NCI-H2029 treated with DMSO at 0.1 percent for 48 hours (cell line): Measurements from ENCODE around the gene NT5C2.
"Not testable (repeated sequence)": the region's sequence is repeated elsewhere in the genome, so short reads cannot be mapped to it uniquely, and the experiment has no call there.

Experiments
- DNase-seq: peaks from one replicate; lab custom pipeline; 2025; lab: John Stamatoyannopoulos, UW

The NT5C2 gene

GRCh38 chr10:103157246-103157645 is 35.8 kb downstream of the NT5C2 start:
- DNase-seq = no peak

DNA sequence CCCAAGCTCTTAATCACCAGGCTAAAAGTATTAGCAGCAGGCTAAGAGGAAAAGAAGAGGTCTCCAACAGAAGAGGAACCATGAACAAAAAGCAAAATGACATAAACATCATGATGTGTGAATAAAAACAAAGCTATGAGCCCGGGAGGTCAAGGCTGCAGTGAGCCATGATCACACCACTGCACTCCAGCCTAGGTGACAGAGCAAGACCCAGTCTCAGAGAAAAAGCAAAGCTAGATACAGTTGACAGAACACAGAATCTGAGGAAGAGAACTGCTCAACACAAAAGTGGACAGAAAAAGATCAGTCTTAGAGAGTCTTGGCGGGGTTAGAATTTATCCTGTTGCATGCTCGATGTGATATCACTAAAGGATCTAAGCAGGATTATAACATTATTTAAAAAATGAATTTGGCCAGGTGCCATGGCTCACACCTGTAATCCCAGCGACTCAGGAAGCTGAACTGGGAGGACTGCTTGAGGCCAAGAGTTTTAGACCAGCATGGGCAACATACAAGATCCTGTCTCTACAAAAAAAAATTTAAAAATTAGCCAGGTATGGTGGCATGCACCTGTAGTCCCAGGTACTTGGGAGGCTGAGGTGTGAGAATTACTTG is 37.5 kb downstream of the NT5C2 start:
- DNase-seq = no peak

DNA sequence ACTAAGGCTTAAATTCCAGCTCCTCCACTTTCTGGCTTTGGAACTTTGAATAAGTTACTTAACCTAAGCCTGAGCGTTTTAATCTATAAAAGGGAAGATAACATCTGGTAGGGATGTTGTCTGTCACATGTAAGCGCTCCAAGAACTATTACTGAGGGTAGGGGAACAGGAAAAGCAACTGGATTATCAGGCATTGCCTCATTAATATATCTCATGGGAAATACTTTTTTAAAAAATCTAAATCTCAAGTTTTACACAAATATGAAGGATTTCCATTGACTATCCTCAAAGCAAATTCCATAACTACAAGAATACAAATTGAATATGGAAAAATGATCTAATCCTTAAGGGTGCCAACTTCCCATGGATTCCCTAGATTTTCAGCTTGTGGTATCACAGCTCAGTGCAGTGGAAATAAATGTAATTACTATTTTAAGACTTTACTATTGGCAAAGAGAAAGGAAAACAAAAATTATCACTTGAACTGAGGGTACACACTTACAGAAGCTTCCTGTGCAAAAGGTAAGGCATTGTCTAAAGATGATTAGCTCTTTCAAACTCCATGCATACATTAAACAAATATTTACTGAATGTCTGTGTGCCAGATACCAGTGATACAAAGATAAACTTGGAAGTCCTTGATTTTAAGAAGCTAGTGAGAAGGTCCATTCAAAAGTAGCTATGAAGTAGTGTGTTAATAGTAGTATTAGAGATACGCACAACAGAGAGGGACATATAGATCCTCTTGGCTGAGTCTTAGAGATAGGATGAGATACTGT is 38.4 kb downstream of the NT5C2 start:
- DNase-seq = no peak

- peak; percentile 43 for DNase-seq
These were observed 39.5 kb downstream of the NT5C2 start for GRCh38 chr10:103153302-103154197.

- no peak for DNase-seq
These were observed 43.0 kb downstream of the NT5C2 start for GRCh38 chr10:103149991-103150622.

DNA sequence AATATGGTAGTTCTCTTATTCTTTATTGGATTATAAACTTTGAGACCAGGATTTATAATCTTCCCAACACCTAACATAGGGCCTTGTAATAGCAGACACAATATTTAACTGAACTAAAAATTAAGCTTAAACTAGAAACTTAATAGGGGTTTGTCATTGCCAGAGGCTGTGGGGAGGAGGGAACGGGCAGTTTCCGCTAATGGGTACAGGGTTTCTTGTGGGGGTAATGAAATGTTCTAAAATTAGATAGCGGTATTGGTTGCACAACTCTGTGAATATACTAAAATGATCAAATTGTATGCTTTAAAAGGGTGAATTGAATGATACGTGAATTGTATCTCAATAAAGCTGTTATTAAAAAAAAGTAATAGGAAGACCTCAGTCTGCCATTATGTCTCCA is 45.4 kb downstream of the NT5C2 start:
- no peak for DNase-seq

- DNase-seq = no peak
These were observed 47.1 kb downstream of the NT5C2 start for GRCh38 chr10:103145860-103146466.

DNA sequence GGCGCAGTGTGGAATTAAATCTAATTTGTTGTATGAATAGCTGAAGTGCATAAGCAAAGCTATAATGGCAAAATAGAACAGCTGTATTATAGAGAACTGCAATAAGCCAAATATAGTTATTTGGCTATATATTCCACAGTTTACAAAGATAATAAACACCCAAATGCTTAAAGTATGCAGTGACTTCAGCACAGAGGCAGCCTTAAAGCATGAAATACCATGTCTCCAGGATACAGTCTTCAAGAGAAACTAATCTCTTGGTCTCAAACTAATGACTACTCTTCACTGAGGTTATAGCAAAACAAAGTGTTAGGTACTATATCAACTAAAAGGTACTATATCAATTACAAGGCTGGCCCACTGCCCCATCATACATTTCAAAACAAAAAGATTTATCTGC is 48.0 kb downstream of the NT5C2 start:
- DNase-seq = no peak

- DNase-seq = no peak
These were observed 49.0 kb downstream of the NT5C2 start for GRCh38 chr10:103144041-103144440.

DNA sequence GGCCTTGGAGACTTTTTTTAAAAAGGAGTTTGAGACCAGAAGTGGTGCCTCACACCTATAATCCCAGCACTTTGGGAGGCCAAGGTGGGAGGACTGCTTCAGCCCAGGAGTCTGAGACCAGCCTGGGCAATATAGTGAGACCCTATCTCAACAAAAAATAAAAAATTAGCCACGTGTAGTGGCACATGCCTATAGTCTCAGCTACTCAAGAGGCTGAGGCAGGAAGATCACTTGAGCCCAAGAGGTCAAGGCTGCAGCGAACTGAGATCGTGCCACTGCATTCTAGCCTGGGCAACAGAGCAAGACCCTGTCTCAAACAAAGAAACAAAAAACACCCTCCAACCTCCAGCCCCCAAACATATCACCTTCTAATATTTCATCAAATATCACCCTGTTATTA is 49.4 kb downstream of the NT5C2 start:
- DNase-seq = not testable (repeated sequence)

DNA sequence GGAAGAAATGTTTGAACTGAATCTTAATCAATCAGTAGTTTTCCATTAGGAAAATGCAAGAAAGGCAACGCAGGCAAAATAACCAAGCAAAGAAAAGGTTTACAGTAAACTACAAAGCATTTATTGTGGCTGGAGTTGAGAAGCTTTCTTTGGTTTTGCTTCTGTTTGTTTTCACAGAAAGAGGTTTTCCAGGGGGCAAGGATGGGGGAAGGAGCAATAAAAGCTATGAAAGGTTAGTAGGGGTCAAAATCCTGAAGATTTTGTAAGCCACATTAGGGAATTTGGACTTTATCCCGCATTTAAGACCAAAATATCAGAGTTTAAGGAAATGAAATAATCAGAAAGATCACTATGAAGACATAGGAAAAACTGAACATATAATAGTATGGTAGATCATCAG is 51.1 kb downstream of the NT5C2 start:
- DNase-seq = no peak

- DNase-seq = no peak
These were observed 52.6 kb downstream of the NT5C2 start for GRCh38 chr10:103140469-103140868.

DNA sequence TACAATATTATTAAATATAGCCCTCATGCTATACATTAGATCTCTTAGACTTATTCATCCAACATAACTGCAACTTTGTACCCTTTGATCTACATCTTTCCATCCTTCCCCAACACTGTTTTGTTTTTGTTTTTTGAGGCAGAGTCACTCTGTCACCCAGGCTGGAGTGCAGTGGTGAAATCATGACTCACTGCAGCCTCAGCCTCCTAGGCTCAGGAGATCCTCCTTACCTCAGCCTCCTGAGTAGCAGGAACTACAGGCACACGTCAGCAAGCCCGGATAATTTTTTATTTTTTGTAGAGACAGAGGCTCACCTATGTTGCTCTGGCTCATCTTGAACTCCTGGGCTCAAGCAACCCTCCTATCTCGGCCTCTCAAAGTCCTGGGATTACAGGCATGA is 53.3 kb downstream of the NT5C2 start:
- no peak for DNase-seq

GRCh38 chr10:103135168-103135567 is 57.9 kb downstream of the NT5C2 start:
- not testable (repeated sequence) for DNase-seq

DNA sequence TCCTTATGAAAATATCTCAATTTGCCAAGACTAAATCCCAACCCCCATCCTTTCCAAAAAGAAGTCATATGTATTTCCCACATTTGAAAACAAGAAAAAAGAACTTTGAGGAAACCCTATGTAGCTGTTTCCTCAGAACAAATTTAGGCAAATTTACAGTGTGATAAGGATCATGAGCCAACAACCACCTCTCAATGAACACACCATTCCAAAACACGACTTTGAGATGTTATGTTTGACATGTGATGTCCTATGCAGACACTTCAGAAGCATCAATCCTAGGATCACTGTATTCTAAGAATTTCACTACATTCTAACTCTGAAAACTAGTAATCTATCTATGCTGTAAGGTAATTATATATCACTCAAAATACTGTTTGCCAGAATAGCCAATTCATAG is 62.2 kb downstream of the NT5C2 start:
- no peak for DNase-seq

DNA sequence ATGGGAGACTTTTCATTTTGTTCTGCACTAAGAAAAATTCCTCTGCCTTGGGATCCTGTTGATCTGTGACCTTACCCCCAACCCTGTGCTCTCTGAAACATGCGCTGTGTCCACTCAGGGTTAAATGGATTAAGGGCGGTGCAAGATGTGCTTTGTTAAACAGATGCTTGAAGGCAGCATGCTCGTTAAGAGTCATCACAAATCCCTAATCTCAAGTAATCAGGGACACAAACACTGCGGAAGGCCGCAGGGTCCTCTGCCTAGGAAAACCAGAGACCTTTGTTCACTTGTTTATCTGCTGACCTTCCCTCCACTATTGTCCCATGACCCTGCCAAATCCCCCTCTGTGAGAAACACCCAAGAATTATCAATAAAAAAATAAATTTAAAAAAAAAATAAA is 62.9 kb downstream of the NT5C2 start:
- DNase-seq = not testable (repeated sequence)

GRCh38 chr10:103127241-103127640 is 65.8 kb downstream of the NT5C2 start:
- DNase-seq = no peak

- DNase-seq = no peak
These were observed 67.5 kb downstream of the NT5C2 start for GRCh38 chr10:103125323-103126267.

- no peak for DNase-seq
These were observed 68.5 kb downstream of the NT5C2 start for GRCh38 chr10:103124420-103125096.
